Measurements from ENCODE around the gene ZNF436. TPM values are rescaled to one million over a fixed set of nuclear protein-coding genes. Genes with fewer than 3 reads are reported as not detected.

The ZNF436 gene
- total and polyA plus RNA-seq, 2 of the 13 experiments (the other 11 are each of a cell fraction or from before 2014, with no cell fraction given): 4.3 to 9.9 TPM

- TF ChIP-seq AHDC1 (CRISPR knock-in tag; IDR thresholded peaks at IDR 0.05; ENCODE audit: borderline replicate concordance): no peak
- TF ChIP-seq ZNF75D (CRISPR knock-in tag; IDR thresholded peaks at IDR 0.05; ENCODE audit: borderline replicate concordance): no peak
- TF ChIP-seq FOXK2 (IDR thresholded peaks at IDR 0.05): no peak
- no peak for TF ChIP-seq TERF1 (CRISPR knock-in tag; IDR thresholded peaks at IDR 0.05)
- peak; percentile 55 for TF ChIP-seq FOSL2 (CRISPR knock-in tag; IDR thresholded peaks at IDR 0.05)
- TF ChIP-seq IRX3 (CRISPR knock-in tag; IDR thresholded peaks at IDR 0.05; ENCODE audit: borderline replicate concordance, low read depth): no peak
- peak; percentile 94 for TF ChIP-seq ZBTB33 (CRISPR knock-in tag; IDR thresholded peaks at IDR 0.05)
- no peak for TF ChIP-seq HHEX (CRISPR knock-in tag; IDR thresholded peaks at IDR 0.05)
- no peak for TF ChIP-seq ZSCAN21 (CRISPR knock-in tag; IDR thresholded peaks at IDR 0.05; ENCODE audit: borderline replicate concordance)
- TF ChIP-seq ATRX (CRISPR knock-in tag; IDR thresholded peaks at IDR 0.05; ENCODE audit: borderline replicate concordance): no peak
- TF ChIP-seq THAP7 (CRISPR knock-in tag; IDR thresholded peaks at IDR 0.05): no peak
- no peak for TF ChIP-seq ATM (IDR thresholded peaks at IDR 0.05; ENCODE audit: borderline replicate concordance)
- TF ChIP-seq HNF1A (IDR thresholded peaks at IDR 0.05; ENCODE audit: low read depth): no peak
- TF ChIP-seq HNF1A (CRISPR knock-in tag; IDR thresholded peaks at IDR 0.05; ENCODE audit: borderline replicate concordance): no peak
- TF ChIP-seq ZNF343 (CRISPR knock-in tag; IDR thresholded peaks at IDR 0.05): no peak
- no peak for TF ChIP-seq ZNF792 (CRISPR knock-in tag; IDR thresholded peaks at IDR 0.05)
Measured at GRCh38 chr1:23384312-23385058, 14.8 kb upstream of the ZNF436 start (continued).

Measured in HepG2 (cell line).